Measurements from ENCODE around the gene IPO13.
A peak's percentile ranks its signal among the peaks of the same experiment; 100 is the strongest.

IPO13 gene

DNA sequence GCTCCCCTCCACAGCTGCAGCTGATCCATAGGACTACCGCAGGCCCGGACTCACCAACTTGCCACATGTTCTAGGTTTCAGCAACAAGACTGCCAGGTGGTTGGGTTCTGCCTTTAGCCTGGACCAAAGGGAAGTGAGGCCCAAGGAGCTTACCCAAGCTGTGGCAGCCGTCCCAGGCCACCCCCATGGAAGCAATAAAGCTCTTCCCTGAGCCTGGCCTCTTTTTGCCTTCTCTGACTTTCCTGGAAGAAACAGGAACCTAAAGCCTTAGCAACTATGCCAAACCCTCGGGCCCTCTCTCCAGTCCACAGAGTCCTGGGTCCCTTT, 15.8 kb upstream of the IPO13 start:
- Histone ChIP-seq H3K9ac (ENCODE audit: low read depth in 1 of 2, low read length in 2 of 2) (no peak overlapping the region), H3K9me3 (ENCODE audit: control insufficient read depth in 1 of 2, low read length in 2 of 2) (no peaks in the 10 kb centered on the region), H3K27ac (ENCODE audit: low read depth, low read length) (no peak overlapping the region), H3K4me1 (ENCODE audit: control insufficient read depth in 1 of 2, insufficient read depth in 2 of 2, low read length in 2 of 2) (peaks cover 11 to 15% of the 10 kb centered on the region in 2 donors), H3K4me3 (ENCODE audit: low read depth in 1 of 2, low read length in 2 of 2) (no peak overlapping the region), H3K36me3 (ENCODE audit: control insufficient read depth in 1 of 2, insufficient read depth in 2 of 2, low read length in 2 of 2) (no peaks in the 10 kb centered on the region), H3K27me3 (ENCODE audit: control insufficient read depth in 1 of 2, insufficient read depth in 2 of 2, low read length in 2 of 2) (peaks cover 0 to 6% of the 10 kb centered on the region in 2 donors)

- Histone ChIP-seq H3K9me3 (ENCODE audit: control insufficient read depth in 1 of 2, low read length in 2 of 2) (no peaks in the 10 kb centered on the region), H3K27me3 (ENCODE audit: control insufficient read depth in 1 of 2, insufficient read depth in 2 of 2, low read length in 2 of 2) (peaks cover 0 to 6% of the 10 kb centered on the region in 2 donors), H3K27ac (ENCODE audit: low read depth, low read length) (no peak overlapping the region), H3K4me1 (ENCODE audit: control insufficient read depth in 1 of 2, insufficient read depth in 2 of 2, low read length in 2 of 2) (peaks cover 15 to 21% of the 10 kb centered on the region in 2 donors), H3K9ac (ENCODE audit: low read depth in 1 of 2, low read length in 2 of 2) (no peak overlapping the region), H3K4me3 (ENCODE audit: low read depth in 1 of 2, low read length in 2 of 2) (no peak overlapping the region), H3K36me3 (ENCODE audit: control insufficient read depth in 1 of 2, insufficient read depth in 2 of 2, low read length in 2 of 2) (no peaks in the 10 kb centered on the region)
Observed at GRCh38 chr1:43931711-43932660, 14.8 kb upstream of the IPO13 start.

DNA sequence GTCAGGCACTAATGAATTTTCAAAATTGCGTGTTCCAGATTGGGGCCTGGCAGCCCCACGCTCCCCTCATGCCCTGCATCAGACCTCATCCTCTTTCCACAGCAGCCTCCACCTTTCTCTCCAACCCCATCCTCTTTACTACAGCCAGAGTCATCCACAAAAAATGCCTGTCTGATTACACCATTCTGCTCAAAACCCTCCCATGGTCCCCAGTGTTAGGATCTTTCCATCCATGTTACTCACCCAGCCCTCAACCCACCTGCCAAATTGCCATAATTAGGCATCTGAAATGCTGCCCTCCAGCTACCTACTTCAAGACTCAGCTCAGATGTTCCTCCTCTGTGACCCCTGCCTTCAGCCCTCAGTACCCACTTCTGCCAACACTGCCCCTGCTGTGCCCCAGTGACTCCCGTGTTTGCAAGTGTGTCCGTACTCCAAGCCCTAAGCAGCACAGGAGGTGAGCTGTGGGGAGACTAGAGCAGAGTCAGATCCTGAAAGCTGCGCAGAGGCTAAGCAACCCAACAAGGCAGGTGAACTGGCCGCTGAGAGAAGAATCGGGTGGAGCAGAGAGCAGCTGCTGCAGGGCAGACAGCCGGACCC, 13.9 kb upstream of the IPO13 start:
- Histone ChIP-seq H3K36me3 (ENCODE audit: control insufficient read depth in 1 of 2, insufficient read depth in 2 of 2, low read length in 2 of 2) (no peaks in the 10 kb centered on the region), H3K9ac (ENCODE audit: low read depth in 1 of 2, low read length in 2 of 2) (no peak overlapping the region), H3K27me3 (ENCODE audit: control insufficient read depth in 1 of 2, insufficient read depth in 2 of 2, low read length in 2 of 2) (peaks cover 0 to 6% of the 10 kb centered on the region in 2 donors), H3K4me1 (ENCODE audit: control insufficient read depth in 1 of 2, insufficient read depth in 2 of 2, low read length in 2 of 2) (peaks cover 15 to 21% of the 10 kb centered on the region in 2 donors), H3K9me3 (ENCODE audit: control insufficient read depth in 1 of 2, low read length in 2 of 2) (no peaks in the 10 kb centered on the region), H3K4me3 (ENCODE audit: low read depth in 1 of 2, low read length in 2 of 2) (peak overlapping the region; percentile 53), H3K27ac (ENCODE audit: low read depth, low read length) (no peak overlapping the region)

GRCh38 chr1:43933386-43934100, 13.2 kb upstream of the IPO13 start, which contains the start of gene ARTN:
Gene ARTN, plus strand, starts transcription at chr1:43933801. Its CDS starts 1,856 bp downstream, at chr1:43935657.
- Histone ChIP-seq H3K27me3 (ENCODE audit: control insufficient read depth in 1 of 2, insufficient read depth in 2 of 2, low read length in 2 of 2) (peaks cover 0 to 6% of the 10 kb centered on the region in 2 donors), H3K36me3 (ENCODE audit: control insufficient read depth in 1 of 2, insufficient read depth in 2 of 2, low read length in 2 of 2) (no peaks in the 10 kb centered on the region), H3K4me3 (ENCODE audit: low read depth in 1 of 2, low read length in 2 of 2) (peak within 1 kb of the TSS; percentile 53), H3K27ac (ENCODE audit: low read depth, low read length) (no peak within 1 kb of the TSS), H3K4me1 (ENCODE audit: control insufficient read depth in 1 of 2, insufficient read depth in 2 of 2, low read length in 2 of 2) (peaks cover 15 to 21% of the 10 kb centered on the region in 2 donors), H3K9ac (ENCODE audit: low read depth in 1 of 2, low read length in 2 of 2) (peak within 1 kb of the TSS; percentile 7 to 20), H3K9me3 (ENCODE audit: control insufficient read depth in 1 of 2, low read length in 2 of 2) (no peaks in the 10 kb centered on the region)

DNA sequence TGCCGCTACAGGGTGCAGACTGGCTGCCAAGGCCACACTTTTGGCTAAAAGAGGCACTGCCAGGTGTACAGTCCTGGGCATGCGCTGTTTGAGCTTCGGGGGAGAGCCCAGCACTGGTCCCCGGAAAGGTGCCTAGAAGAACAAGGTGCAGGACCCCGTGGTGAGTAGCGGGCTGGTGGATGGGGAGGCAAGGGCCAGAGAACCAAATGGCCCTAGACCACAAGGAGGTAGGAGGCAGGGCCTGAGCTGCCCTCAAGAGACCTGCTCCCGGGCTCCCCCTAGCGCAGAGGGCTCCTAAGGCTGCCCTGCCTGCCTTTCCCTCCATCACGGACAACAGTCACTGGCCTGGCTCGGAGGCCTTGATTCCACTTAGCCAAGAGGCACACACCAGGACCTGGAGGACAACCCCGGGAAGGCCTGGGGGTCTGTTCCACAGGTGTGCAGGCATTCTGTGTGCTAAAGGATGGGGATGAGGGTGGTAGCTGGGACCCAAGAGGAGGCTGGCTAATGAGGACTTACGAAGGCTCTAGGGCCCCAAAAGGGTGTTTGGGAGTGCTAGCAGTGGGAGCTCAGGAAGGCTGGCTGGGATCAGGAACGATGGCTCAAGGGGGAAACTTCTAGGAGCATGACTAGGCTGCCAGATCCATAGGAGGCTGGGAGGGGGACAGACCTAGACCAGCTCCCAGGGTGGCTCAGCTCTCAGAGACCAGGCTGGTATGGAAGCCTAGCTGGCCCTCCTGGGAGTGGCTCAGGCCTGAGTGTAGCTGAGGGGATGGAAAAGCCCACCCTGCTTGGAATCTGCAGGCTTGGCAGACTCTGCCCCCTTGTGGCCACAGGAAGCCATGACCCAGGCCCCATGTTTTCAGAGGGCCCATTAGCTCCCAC, 12.4 kb upstream of the IPO13 start:
- H3K4me3 ChIP-seq (ENCODE audit: low read depth in 1 of 2, low read length in 2 of 2), result peak overlapping the region; percentile 53
- H3K27ac ChIP-seq (ENCODE audit: low read depth, low read length), result no peak overlapping the region
- no peaks in the 10 kb centered on the region for H3K36me3 ChIP-seq (ENCODE audit: control insufficient read depth in 1 of 2, insufficient read depth in 2 of 2, low read length in 2 of 2)
- peaks cover 15 to 21% of the 10 kb centered on the region in 2 donors for H3K4me1 ChIP-seq (ENCODE audit: control insufficient read depth in 1 of 2, insufficient read depth in 2 of 2, low read length in 2 of 2)
- no peaks in the 10 kb centered on the region for H3K9me3 ChIP-seq (ENCODE audit: control insufficient read depth in 1 of 2, low read length in 2 of 2)
- peaks cover 0 to 6% of the 10 kb centered on the region in 2 donors for H3K27me3 ChIP-seq (ENCODE audit: control insufficient read depth in 1 of 2, insufficient read depth in 2 of 2, low read length in 2 of 2)
- H3K9ac ChIP-seq (ENCODE audit: low read depth in 1 of 2, low read length in 2 of 2), result peak overlapping the region; percentile 7 to 20

DNA sequence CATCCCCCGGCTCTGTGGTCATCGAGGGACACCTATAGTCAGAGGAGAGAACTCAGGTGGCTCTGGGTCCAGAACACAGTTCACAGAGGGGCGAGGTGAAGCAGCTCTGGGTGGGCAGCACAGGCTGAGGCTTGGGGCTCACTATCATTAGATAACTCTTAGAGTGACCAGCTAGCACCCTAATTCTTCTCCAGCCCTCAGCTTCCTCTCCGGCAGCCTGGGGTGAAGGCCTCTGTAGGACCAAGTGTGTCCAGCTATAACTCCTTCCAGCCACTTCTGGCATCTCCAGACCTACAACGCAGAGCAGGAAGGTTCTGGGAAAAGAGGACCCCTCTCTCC, 11.8 kb upstream of the IPO13 start:
- peaks cover 0 to 6% of the 10 kb centered on the region in 2 donors for H3K27me3 ChIP-seq (ENCODE audit: control insufficient read depth in 1 of 2, insufficient read depth in 2 of 2, low read length in 2 of 2)
- H3K9ac ChIP-seq (ENCODE audit: low read depth in 1 of 2, low read length in 2 of 2), result peak overlapping the region in 1 of 2 donors; percentile 7
- H3K4me1 ChIP-seq (ENCODE audit: control insufficient read depth in 1 of 2, insufficient read depth in 2 of 2, low read length in 2 of 2), result peaks cover 15 to 21% of the 10 kb centered on the region in 2 donors
- H3K4me3 ChIP-seq (ENCODE audit: low read depth in 1 of 2, low read length in 2 of 2), result no peak overlapping the region
- H3K36me3 ChIP-seq (ENCODE audit: control insufficient read depth in 1 of 2, insufficient read depth in 2 of 2, low read length in 2 of 2), result no peaks in the 10 kb centered on the region
- H3K9me3 ChIP-seq (ENCODE audit: control insufficient read depth in 1 of 2, low read length in 2 of 2), result no peaks in the 10 kb centered on the region
- H3K27ac ChIP-seq (ENCODE audit: low read depth, low read length), result no peak overlapping the region

- Histone ChIP-seq H3K9ac (ENCODE audit: low read depth in 1 of 2, low read length in 2 of 2) (no peak overlapping the region), H3K9me3 (ENCODE audit: control insufficient read depth in 1 of 2, low read length in 2 of 2) (no peaks in the 10 kb centered on the region), H3K4me3 (ENCODE audit: low read depth in 1 of 2, low read length in 2 of 2) (peak overlapping the region in 1 of 2 donors; percentile 26), H3K27me3 (ENCODE audit: control insufficient read depth in 1 of 2, insufficient read depth in 2 of 2, low read length in 2 of 2) (peaks cover 0 to 6% of the 10 kb centered on the region in 2 donors), H3K36me3 (ENCODE audit: control insufficient read depth in 1 of 2, insufficient read depth in 2 of 2, low read length in 2 of 2) (no peaks in the 10 kb centered on the region), H3K4me1 (ENCODE audit: control insufficient read depth in 1 of 2, insufficient read depth in 2 of 2, low read length in 2 of 2) (peaks cover 15 to 21% of the 10 kb centered on the region in 2 donors), H3K27ac (ENCODE audit: low read depth, low read length) (no peak overlapping the region)
Observed at GRCh38 chr1:43935711-43936427, 10.9 kb upstream of the IPO13 start.

DNA sequence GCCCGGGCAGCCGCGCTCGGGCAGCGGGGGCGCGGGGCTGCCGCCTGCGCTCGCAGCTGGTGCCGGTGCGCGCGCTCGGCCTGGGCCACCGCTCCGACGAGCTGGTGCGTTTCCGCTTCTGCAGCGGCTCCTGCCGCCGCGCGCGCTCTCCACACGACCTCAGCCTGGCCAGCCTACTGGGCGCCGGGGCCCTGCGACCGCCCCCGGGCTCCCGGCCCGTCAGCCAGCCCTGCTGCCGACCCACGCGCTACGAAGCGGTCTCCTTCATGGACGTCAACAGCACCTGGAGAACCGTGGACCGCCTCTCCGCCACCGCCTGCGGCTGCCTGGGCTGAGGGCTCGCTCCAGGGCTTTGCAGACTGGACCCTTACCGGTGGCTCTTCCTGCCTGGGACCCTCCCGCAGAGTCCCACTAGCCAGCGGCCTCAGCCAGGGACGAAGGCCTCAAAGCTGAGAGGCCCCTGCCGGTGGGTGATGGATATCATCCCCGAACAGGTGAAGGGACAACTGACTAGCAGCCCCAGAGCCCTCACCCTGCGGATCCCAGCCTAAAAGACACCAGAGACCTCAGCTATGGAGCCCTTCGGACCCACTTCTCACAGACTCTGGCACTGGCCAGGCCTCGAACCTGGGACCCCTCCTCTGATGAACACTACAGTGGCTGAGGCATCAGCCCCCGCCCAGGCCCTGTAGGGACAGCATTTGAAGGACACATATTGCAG, 10.2 kb upstream of the IPO13 start:
- Histone ChIP-seq H3K36me3 (ENCODE audit: control insufficient read depth in 1 of 2, insufficient read depth in 2 of 2, low read length in 2 of 2) (no peaks in the 10 kb centered on the region), H3K4me3 (ENCODE audit: low read depth in 1 of 2, low read length in 2 of 2) (peak overlapping the region; percentile 54 to 55), H3K27me3 (ENCODE audit: control insufficient read depth in 1 of 2, insufficient read depth in 2 of 2, low read length in 2 of 2) (peaks cover 0 to 6% of the 10 kb centered on the region in 2 donors), H3K4me1 (ENCODE audit: control insufficient read depth in 1 of 2, insufficient read depth in 2 of 2, low read length in 2 of 2) (peaks cover 15 to 21% of the 10 kb centered on the region in 2 donors), H3K9ac (ENCODE audit: low read depth in 1 of 2, low read length in 2 of 2) (no peak overlapping the region), H3K27ac (ENCODE audit: low read depth, low read length) (no peak overlapping the region), H3K9me3 (ENCODE audit: control insufficient read depth in 1 of 2, low read length in 2 of 2) (no peaks in the 10 kb centered on the region)
